Thyroid gland (tissue), 4 donors: ENCODE measurements around the gene CMKLR1.

Experiments
- POLR2A ChIP-seq, 2 donors: fragments of 450-650 bp; IDR thresholded peaks; one replicate each; pipeline ENCODE4 v1.6.1; 2017; ENCODE audit warnings: antibody characterized with exemption in 2 of 2, mild to moderate bottlenecking in 2 of 2, moderate library complexity in 1 of 2
- TF ChIP-seq, protein P1 (sequence below), 6 experiments: fragments of 200-600 bp in 3 of 6; fragments of 450-650 bp in 3 of 6; sonication (generic) in 3 of 6; IDR thresholded peaks; one replicate each; pipeline ENCODE4 v1.5.1; 2016 to 2019; ENCODE audit warnings: antibody characterized with exemption in 6 of 6, mild to moderate bottlenecking in 2 of 6, inconsistent platforms in 1 of 6, moderate library complexity in 1 of 6

- TF ChIP-seq POLR2A (IDR thresholded peaks at IDR 0.05) = peak in 1 of 2 donors; percentile 17
- TF ChIP-seq, protein P1, sequence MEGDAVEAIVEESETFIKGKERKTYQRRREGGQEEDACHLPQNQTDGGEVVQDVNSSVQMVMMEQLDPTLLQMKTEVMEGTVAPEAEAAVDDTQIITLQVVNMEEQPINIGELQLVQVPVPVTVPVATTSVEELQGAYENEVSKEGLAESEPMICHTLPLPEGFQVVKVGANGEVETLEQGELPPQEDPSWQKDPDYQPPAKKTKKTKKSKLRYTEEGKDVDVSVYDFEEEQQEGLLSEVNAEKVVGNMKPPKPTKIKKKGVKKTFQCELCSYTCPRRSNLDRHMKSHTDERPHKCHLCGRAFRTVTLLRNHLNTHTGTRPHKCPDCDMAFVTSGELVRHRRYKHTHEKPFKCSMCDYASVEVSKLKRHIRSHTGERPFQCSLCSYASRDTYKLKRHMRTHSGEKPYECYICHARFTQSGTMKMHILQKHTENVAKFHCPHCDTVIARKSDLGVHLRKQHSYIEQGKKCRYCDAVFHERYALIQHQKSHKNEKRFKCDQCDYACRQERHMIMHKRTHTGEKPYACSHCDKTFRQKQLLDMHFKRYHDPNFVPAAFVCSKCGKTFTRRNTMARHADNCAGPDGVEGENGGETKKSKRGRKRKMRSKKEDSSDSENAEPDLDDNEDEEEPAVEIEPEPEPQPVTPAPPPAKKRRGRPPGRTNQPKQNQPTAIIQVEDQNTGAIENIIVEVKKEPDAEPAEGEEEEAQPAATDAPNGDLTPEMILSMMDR (IDR thresholded peaks at IDR 0.05) = no peak
Observed at GRCh38 chr12:108304633-108305032, 34.5 kb downstream of the CMKLR1 start.
